Neuronal stem cell (in vitro differentiated cells): ENCODE measurements around the gene BCL11B.

ENCODE experiments used
- DNase-seq: peaks from one replicate; pipeline ENCODE4 v3.0.0-alpha.2; 2013; ENCODE audit warnings: low spot score
- H2AFZ ChIP-seq: one replicate; pipeline ENCODE4 v1.6.1; 2013; ENCODE audit warnings: mild to moderate bottlenecking, low read length, inconsistent platforms
- H2AK5ac ChIP-seq: 2 replicates; pipeline ENCODE4 v1.6.1; 2013; ENCODE audit warnings: low read depth, mild to moderate bottlenecking, inconsistent platforms, low read length, moderate library complexity, mixed read lengths
- H2BK120ac ChIP-seq: 2 replicates; pipeline ENCODE4 v1.6.1; 2013; ENCODE audit warnings: low read depth, mild to moderate bottlenecking, inconsistent platforms, low read length, moderate library complexity, mixed read lengths
- H2BK12ac ChIP-seq: one replicate; pipeline ENCODE4 v1.6.1; 2013; ENCODE audit warnings: low read length, inconsistent platforms
- H2BK15ac ChIP-seq: 2 replicates; pipeline ENCODE4 v1.6.1; 2013; ENCODE audit warnings: mild to moderate bottlenecking, low read length, inconsistent platforms, mixed read lengths
- H2BK5ac ChIP-seq: one replicate; pipeline ENCODE4 v1.6.1; 2013; ENCODE audit warnings: inconsistent platforms, mild to moderate bottlenecking, low read length, moderate library complexity
- H3K14ac ChIP-seq: one replicate; pipeline ENCODE4 v1.6.1; 2013; ENCODE audit warnings: low read length, inconsistent platforms
- H3K18ac ChIP-seq: 2 replicates; pipeline ENCODE4 v1.6.1; 2013; ENCODE audit warnings: low read length, inconsistent platforms
- H3K23ac ChIP-seq: 2 replicates; pipeline ENCODE4 v1.6.1; 2013; ENCODE audit warnings: low read depth, mild to moderate bottlenecking, mixed read lengths, low read length, inconsistent platforms; ENCODE audit not compliant: poor library complexity
- H3K27ac ChIP-seq: replicated peaks from 3 replicates; pipeline ENCODE4 v1.5.1; 2013; ENCODE audit warnings: low read length, inconsistent platforms
- H3K27me3 ChIP-seq, 3 experiments: 2 replicates each; pipeline ENCODE4 v1.6.1; 2013; ENCODE audit warnings: low read length in 3 of 3, mild to moderate bottlenecking in 2 of 3, inconsistent platforms in 1 of 3, low read depth in 1 of 3, mixed read lengths in 1 of 3, moderate library complexity in 1 of 3; ENCODE audit not compliant: control insufficient read depth in 3 of 3, insufficient read depth in 3 of 3
- H3K36me3 ChIP-seq, 2 donors: replicated peaks in 1 of 2; 2 replicates each; pipeline ENCODE4 v1.6.1; 2013; ENCODE audit warnings: low read length in 2 of 2; ENCODE audit not compliant: control insufficient read depth in 2 of 2, insufficient read depth in 2 of 2
- H3K4ac ChIP-seq: 2 replicates; pipeline ENCODE4 v1.6.1; 2013; ENCODE audit warnings: inconsistent platforms, mild to moderate bottlenecking, low read length, moderate library complexity
- H3K4me1 ChIP-seq, 2 donors: 1 replicate in 1 of 2; 2 replicates in 1 of 2; pipeline ENCODE4 v1.6.1; 2013; ENCODE audit warnings: low read length in 2 of 2, low read depth in 1 of 2; ENCODE audit not compliant: control insufficient read depth in 2 of 2, insufficient read depth in 1 of 2
- H3K4me2 ChIP-seq: one replicate; pipeline ENCODE4 v1.6.1; 2013; ENCODE audit warnings: mild to moderate bottlenecking, low read length, inconsistent platforms; ENCODE audit not compliant: insufficient read depth, poor library complexity, severe bottlenecking
- H3K4me3 ChIP-seq, 2 donors: 2 replicates each; pipeline ENCODE4 v1.5.1; 2013; ENCODE audit warnings: low read length in 2 of 2, mild to moderate bottlenecking in 2 of 2, inconsistent platforms in 1 of 2, moderate library complexity in 1 of 2
- H3K79me1 ChIP-seq: one replicate; pipeline ENCODE4 v1.6.1; 2013; ENCODE audit warnings: low read depth, mild to moderate bottlenecking, inconsistent platforms, low read length, moderate library complexity
- H3K9ac ChIP-seq: one replicate; pipeline ENCODE4 v1.6.1; 2013; ENCODE audit warnings: mild to moderate bottlenecking, low read depth, low read length, inconsistent platforms; ENCODE audit not compliant: poor library complexity
- H3K9me3 ChIP-seq, 2 donors: replicated peaks in 1 of 2; 2 replicates each; pipeline versions ENCODE3 to v1.6.1; 2013; ENCODE audit warnings: low read length in 2 of 2, mild to moderate bottlenecking in 2 of 2, inconsistent platforms in 1 of 2, low read depth in 1 of 2, mixed read lengths in 1 of 2, moderate library complexity in 1 of 2; ENCODE audit not compliant: control insufficient read depth in 2 of 2, insufficient read depth in 1 of 2
- H4K8ac ChIP-seq: one replicate; pipeline ENCODE4 v1.6.1; 2013; ENCODE audit warnings: low read depth, mild to moderate bottlenecking, inconsistent platforms, low read length, moderate library complexity
- H4K91ac ChIP-seq: one replicate; pipeline ENCODE4 v1.6.1; 2013; ENCODE audit warnings: low read length, low read depth, mild to moderate bottlenecking, inconsistent platforms; ENCODE audit not compliant: poor library complexity
- WGBS, 2 donors: extraction: QIAGEN DNeasy Blood & Tissue Kit; methylation state at CpG; one replicate each; pipeline ENCODE4 v1.1.7; 2013; ENCODE audit warnings: missing lambda C conversion rate in 2 of 2, mixed read lengths in 1 of 2; ENCODE audit not compliant: insufficient read length in 2 of 2, insufficient replicate concordance in 1 of 2; ENCODE audit errors: extremely low coverage in 2 of 2; 5-methylcytosine and 5-hydroxymethylcytosine counted together

The BCL11B gene

GRCh38 chr14:99129998-99130397, 142.0 kb downstream of the BCL11B start:
- Histone ChIP-seq H2BK12ac (no peak overlapping the region), H4K8ac (no peak overlapping the region), H3K23ac (no peak overlapping the region), H3K4me1 (peaks cover 0 to 14% of the 10 kb centered on the region in 2 donors), H2AK5ac (no peak overlapping the region), H3K79me1 (no peaks in the 10 kb centered on the region), H2BK15ac (no peak overlapping the region), H3K9me3 (no peaks in the 10 kb centered on the region), H3K18ac (no peak overlapping the region), H3K27me3 (peaks cover 0 to 9% (median 0%) of the 10 kb centered on the region in 3 experiments), H2BK5ac (no peak overlapping the region), H3K4me2 (no peak overlapping the region), H3K14ac (no peak overlapping the region), H3K36me3 (no peaks in the 10 kb centered on the region), H2AFZ (no peak overlapping the region), H3K4me3 (no peak overlapping the region), H4K91ac (no peak overlapping the region), H3K4ac (no peak overlapping the region), H3K9ac (no peak overlapping the region), H2BK120ac (no peak overlapping the region), H3K27ac (no peak overlapping the region)
- DNase-seq: no peak
- WGBS, 2 donors: no CpG with 5 or more reads among the region's 15 CpGs

- H3K4me2 ChIP-seq: no peak overlapping the region
- H3K18ac ChIP-seq: peak overlapping the region; percentile 36
- DNase-seq: no peak
- H4K91ac ChIP-seq: no peak overlapping the region
- no peak overlapping the region for H2BK15ac ChIP-seq
- no peak overlapping the region for H2BK12ac ChIP-seq
- no peak overlapping the region for H2AFZ ChIP-seq
- H3K4me3 ChIP-seq: no peak overlapping the region
- H3K9me3 ChIP-seq: no peaks in the 10 kb centered on the region
- no peak overlapping the region for H2BK120ac ChIP-seq
- H3K23ac ChIP-seq: no peak overlapping the region
- peaks cover 0 to 14% of the 10 kb centered on the region in 2 donors for H3K4me1 ChIP-seq
- no peak overlapping the region for H2AK5ac ChIP-seq
- no CpG with 5 or more reads among the region's 12 CpGs for WGBS, 2 donors
- no peak overlapping the region for H2BK5ac ChIP-seq
- no peak overlapping the region for H3K14ac ChIP-seq
- H3K79me1 ChIP-seq: no peaks in the 10 kb centered on the region
- H3K36me3 ChIP-seq: no peaks in the 10 kb centered on the region
- H3K4ac ChIP-seq: no peak overlapping the region
- H4K8ac ChIP-seq: no peak overlapping the region
- no peak overlapping the region for H3K27ac ChIP-seq
- peaks cover 0 to 9% (median 0%) of the 10 kb centered on the region in 3 experiments for H3K27me3 ChIP-seq
- no peak overlapping the region for H3K9ac ChIP-seq
These were observed 142.7 kb downstream of the BCL11B start for GRCh38 chr14:99129211-99129696.

- Histone ChIP-seq H3K14ac (peak overlapping the region; percentile 10), H3K18ac (no peak overlapping the region), H3K27me3 (peaks cover 0 to 9% (median 0%) of the 10 kb centered on the region in 3 experiments), H3K4me1 (peaks cover 0 to 11% of the 10 kb centered on the region in 2 donors), H3K4me3 (no peak overlapping the region), H2BK120ac (no peak overlapping the region), H2BK5ac (no peak overlapping the region), H3K79me1 (no peaks in the 10 kb centered on the region), H2BK15ac (no peak overlapping the region), H2AK5ac (no peak overlapping the region), H3K36me3 (no peaks in the 10 kb centered on the region), H3K4ac (no peak overlapping the region), H3K23ac (no peak overlapping the region), H3K4me2 (no peak overlapping the region), H4K91ac (no peak overlapping the region), H3K9me3 (no peaks in the 10 kb centered on the region), H2BK12ac (no peak overlapping the region), H3K27ac (no peak overlapping the region), H2AFZ (no peak overlapping the region), H3K9ac (no peak overlapping the region), H4K8ac (peak overlapping the region; percentile 4)
- DNase-seq: no peak
- WGBS, 2 donors: no CpG with 5 or more reads among the region's 17 CpGs
These were observed 143.8 kb downstream of the BCL11B start for GRCh38 chr14:99128185-99128584.

GRCh38 chr14:99127651-99128167, 144.3 kb downstream of the BCL11B start:
- no CpG with 5 or more reads among the region's 9 CpGs for WGBS, 2 donors
- Histone ChIP-seq H2BK5ac (no peak overlapping the region), H3K4me2 (no peak overlapping the region), H3K4me3 (no peak overlapping the region), H2AK5ac (no peak overlapping the region), H3K27ac (no peak overlapping the region), H2BK15ac (no peak overlapping the region), H2BK12ac (no peak overlapping the region), H3K36me3 (no peaks in the 10 kb centered on the region), H2BK120ac (no peak overlapping the region), H2AFZ (no peak overlapping the region), H3K14ac (peak overlapping the region; percentile 10), H3K18ac (no peak overlapping the region), H3K9ac (no peak overlapping the region), H3K4me1 (peaks cover 0 to 9% of the 10 kb centered on the region in 2 donors), H4K8ac (no peak overlapping the region), H4K91ac (no peak overlapping the region), H3K79me1 (no peaks in the 10 kb centered on the region), H3K27me3 (peaks cover 0 to 6% (median 0%) of the 10 kb centered on the region in 3 experiments), H3K4ac (no peak overlapping the region), H3K9me3 (no peaks in the 10 kb centered on the region), H3K23ac (no peak overlapping the region)
- no peak for DNase-seq
